SK-N-MC (cell line): ENCODE data around the gene ERFE.

ENCODE experiments used
- FOXP2 ChIP-seq: optimal IDR thresholded peaks from 2 replicates; pipeline ENCODE3; 2011; ENCODE audit warnings: mild to moderate bottlenecking, moderate library complexity; ENCODE audit not compliant: insufficient read depth; ENCODE audit errors: extremely low read length, control extremely low read depth
- POLR2AphosphoS5 ChIP-seq: IDR thresholded peaks from 2 replicates; pipeline ENCODE4 v1.6.1; 2012; ENCODE audit warnings: mild to moderate bottlenecking, low read depth, low read length, borderline replicate concordance

GRCh38 chr2:238171575-238172187 is 12.9 kb downstream of the ERFE start:
- TF ChIP-seq POLR2AphosphoS5 (0 out of 2 replicates have a peak, but pooled peaks have one; percentile 20), FOXP2 (no peak)
